ENCODE results near the gene MYCN.
A peak's percentile ranks its signal among the peaks of the same experiment; 100 is the strongest.

The MYCN gene

GRCh38 chr2:15936277-15937104 is 3.9 kb upstream of the MYCN start:
- peaks cover 16% of the 10 kb centered on the region for H3K27me3 ChIP-seq
- no peak overlapping the region for H3K4me2 ChIP-seq
- H4K20me1 ChIP-seq, result peaks cover 7% of the 10 kb centered on the region; the same call in 1 of the 2 replicates
- H3K27ac ChIP-seq, result no peak overlapping the region
- H3K9me3 ChIP-seq, result no peaks in the 10 kb centered on the region
- no peaks in the 10 kb centered on the region for H3K36me3 ChIP-seq
- no peak overlapping the region for H3K4me3 ChIP-seq
- no peak for TF ChIP-seq Cebpa-rat (IDR thresholded peaks at IDR 0.05)
- H3K9ac ChIP-seq, result no peak overlapping the region
- H3K4me1 ChIP-seq, result peaks cover 14% of the 10 kb centered on the region

GRCh38 chr2:15937105-15937881 is 3.1 kb upstream of the MYCN start:
- TF ChIP-seq Cebpa-rat (IDR thresholded peaks at IDR 0.05), result no peak
- Histone ChIP-seq H3K27me3 (peaks cover 23% of the 10 kb centered on the region), H3K27ac (no peak overlapping the region), H3K9me3 (no peaks in the 10 kb centered on the region), H3K4me3 (no peak overlapping the region), H4K20me1 (peaks cover 13% of the 10 kb centered on the region), H3K9ac (no peak overlapping the region), H3K4me1 (peaks cover 20% of the 10 kb centered on the region), H3K36me3 (no peaks in the 10 kb centered on the region), H3K4me2 (no peak overlapping the region)

GRCh38 chr2:15937882-15938802 is 2.2 kb upstream of the MYCN start:
- H3K36me3 ChIP-seq, result no peaks in the 10 kb centered on the region
- no peak overlapping the region for H3K4me3 ChIP-seq

GRCh38 chr2:15938803-15939555 is 1.4 kb upstream of the MYCN start:
- Histone ChIP-seq H3K27ac (no peak overlapping the region; the same call in 1 of the 2 replicates), H3K4me2 (peak overlapping the region; percentile 100), H3K36me3 (no peaks in the 10 kb centered on the region), H3K4me1 (peaks cover 37% of the 10 kb centered on the region), H3K4me3 (peak overlapping the region; percentile 71), H3K9me3 (no peaks in the 10 kb centered on the region), H4K20me1 (peaks cover 30% of the 10 kb centered on the region), H3K9ac (peak overlapping the region; percentile 70; the same call in 1 of the 2 replicates), H3K27me3 (peaks cover 33% of the 10 kb centered on the region)
- TF ChIP-seq Cebpa-rat (IDR thresholded peaks at IDR 0.05), result no peak

More at GRCh38 chr2:15937882-15938802, 2.2 kb upstream of the MYCN start:
- peaks cover 21% of the 10 kb centered on the region for H4K20me1 ChIP-seq
- no peaks in the 10 kb centered on the region for H3K9me3 ChIP-seq
- no peak overlapping the region for H3K27ac ChIP-seq
- H3K27me3 ChIP-seq, result peaks cover 32% of the 10 kb centered on the region
- peaks cover 29% of the 10 kb centered on the region for H3K4me1 ChIP-seq
- TF ChIP-seq Cebpa-rat (IDR thresholded peaks at IDR 0.05), result no peak
- H3K9ac ChIP-seq, result no peak overlapping the region
- H3K4me2 ChIP-seq, result no peak overlapping the region

GRCh38 chr2:15939556-15939853 is 845 bp upstream of the MYCN start:
- H4K20me1 ChIP-seq, result peaks cover 31% of the 10 kb centered on the region
- peaks cover 33% of the 10 kb centered on the region for H3K27me3 ChIP-seq
- peaks cover 42% of the 10 kb centered on the region for H3K4me1 ChIP-seq
- no peaks in the 10 kb centered on the region for H3K36me3 ChIP-seq
- peak overlapping the region; percentile 70; the same call in 1 of the 2 replicates for H3K9ac ChIP-seq
- no peak overlapping the region; the same call in 1 of the 2 replicates for H3K27ac ChIP-seq
- peak overlapping the region; percentile 71 for H3K4me3 ChIP-seq
- TF ChIP-seq Cebpa-rat (IDR thresholded peaks at IDR 0.05), result no peak
- no peaks in the 10 kb centered on the region for H3K9me3 ChIP-seq
- H3K4me2 ChIP-seq, result peak overlapping the region; percentile 100

- Histone ChIP-seq H3K9me3 (no peaks in the 10 kb centered on the region), H3K4me1 (peaks cover 44% of the 10 kb centered on the region), H3K4me3 (peak overlapping the region; percentile 71), H3K36me3 (0 out of 2 replicates have a peak, but pooled peaks cover 6% of the 10 kb centered on the region), H3K9ac (peak overlapping the region; percentile 70; the same call in 1 of the 2 replicates), H4K20me1 (peaks cover 31% of the 10 kb centered on the region), H3K4me2 (peak overlapping the region; percentile 100), H3K27me3 (peaks cover 33% of the 10 kb centered on the region), H3K27ac (no peak overlapping the region)
- TF ChIP-seq Cebpa-rat (IDR thresholded peaks at IDR 0.05), result no peak
Observed at GRCh38 chr2:15940661-15941480, 521 bp downstream of the MYCN start.

GRCh38 chr2:15941481-15941850 is 1.1 kb downstream of the MYCN start:
- 0 out of 2 replicates have a peak, but pooled peaks cover 7% of the 10 kb centered on the region for H3K36me3 ChIP-seq
- peak overlapping the region; percentile 71 for H3K4me3 ChIP-seq
- no peaks in the 10 kb centered on the region for H3K9me3 ChIP-seq
- peaks cover 33% of the 10 kb centered on the region for H3K27me3 ChIP-seq
- no peak for TF ChIP-seq Cebpa-rat (IDR thresholded peaks at IDR 0.05)
- peaks cover 31% of the 10 kb centered on the region for H4K20me1 ChIP-seq
- H3K9ac ChIP-seq, result peak overlapping the region; percentile 70; the same call in 1 of the 2 replicates
- peak overlapping the region; percentile 100 for H3K4me2 ChIP-seq
- H3K4me1 ChIP-seq, result peaks cover 44% of the 10 kb centered on the region
- H3K27ac ChIP-seq, result no peak overlapping the region
